Activated naive CD8-positive, alpha-beta T cell treated with anti-CD3 and anti-CD28 coated beads, Interleukin-2, amount 50 U/mL, for 24 hours (primary cell): ENCODE results near the gene BTN3A1.
"Not testable (repeated sequence)": the region's sequence is repeated elsewhere in the genome, so short reads cannot be mapped to it uniquely, and the experiment has no call there.

Experiments used
- ATAC-seq: fragments of 150-1000 bp; cut with Tn5 transposase; one replicate; pipeline ENCODE4 v1.10.0; 2021
- DNase-seq: peaks from one replicate; pipeline ENCODE4 v3.0.0; 2021
- H3K27ac Mint-ChIP-seq: one replicate; pipeline ENCODE4 v1.8.0; 2021; ENCODE audit warnings: mild to moderate bottlenecking, mixed read lengths
- H3K27me3 Mint-ChIP-seq: one replicate; pipeline ENCODE4 v1.8.0; 2021; ENCODE audit warnings: mixed read lengths
- H3K36me3 Mint-ChIP-seq: one replicate; pipeline ENCODE4 v1.8.0; 2021; ENCODE audit warnings: low read depth, mixed read lengths
- H3K4me1 Mint-ChIP-seq: one replicate; pipeline ENCODE4 v1.8.0; 2021; ENCODE audit warnings: mixed read lengths
- H3K4me3 Mint-ChIP-seq: one replicate; pipeline ENCODE4 v1.8.0; 2021; ENCODE audit warnings: mild to moderate bottlenecking, moderate library complexity, mixed read lengths
- H3K9me3 Mint-ChIP-seq: one replicate; pipeline ENCODE4 v1.8.0; 2021; ENCODE audit warnings: mixed read lengths

BTN3A1 gene

DNA sequence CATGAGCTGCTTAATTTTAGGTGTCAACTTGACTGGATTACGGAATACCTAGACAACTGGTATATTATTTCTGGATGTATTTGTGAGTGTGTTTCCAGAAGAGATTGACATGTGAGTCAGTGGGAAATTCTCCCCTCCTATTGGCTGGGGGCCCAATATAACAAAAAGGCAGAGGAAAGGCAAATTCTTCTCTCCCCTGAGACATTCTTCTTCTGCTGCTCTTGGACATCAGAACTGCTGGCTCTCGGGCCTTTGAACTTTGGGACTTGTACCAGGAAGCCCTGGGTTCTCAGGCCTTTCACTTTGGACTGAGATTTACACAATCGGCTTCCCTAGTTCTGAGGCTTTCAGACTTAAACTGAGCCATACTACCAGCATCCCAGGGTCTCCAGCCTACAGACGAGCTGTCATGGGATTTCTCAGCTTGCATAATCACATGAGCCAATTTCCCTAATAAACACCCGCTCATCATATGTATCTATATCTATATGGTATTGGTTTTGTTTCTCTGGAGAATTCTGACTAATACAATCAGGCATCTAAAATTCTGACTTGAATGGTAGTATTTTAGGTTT is 30.6 kb downstream of the BTN3A1 start:
- Mint-ChIP-seq H3K27ac (no peak overlapping the region), H3K27me3 (no peaks in the 10 kb centered on the region), H3K4me3 (no peak overlapping the region), H3K4me1 (no peaks in the 10 kb centered on the region), H3K36me3 (peaks cover 21% of the 10 kb centered on the region), H3K9me3 (peaks cover 10% of the 10 kb centered on the region)
- DNase-seq (no peak), ATAC-seq (no peak)

DNA sequence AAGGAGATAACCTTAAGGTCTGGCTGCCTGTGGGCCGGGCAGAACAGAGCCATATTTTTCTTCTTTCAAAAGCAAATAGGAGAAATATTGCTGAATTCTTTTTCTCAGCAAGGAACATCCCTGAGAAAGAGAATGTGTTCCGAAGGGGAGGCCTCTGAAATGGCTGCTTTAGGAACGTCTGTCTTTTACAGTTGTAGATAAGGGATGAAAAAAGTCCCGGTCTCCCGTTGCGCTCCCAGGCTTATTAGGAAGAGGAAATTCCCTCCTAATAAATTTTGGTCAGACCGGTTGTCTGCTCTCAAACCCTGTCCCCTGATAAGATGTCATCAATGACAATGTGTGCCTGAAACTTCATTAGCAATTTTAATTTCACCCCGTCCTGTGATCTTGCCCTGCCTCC is 31.6 kb downstream of the BTN3A1 start:
- not testable (repeated sequence) for ATAC-seq, H3K4me3 Mint-ChIP-seq, H3K27me3 Mint-ChIP-seq, DNase-seq, H3K4me1 Mint-ChIP-seq, H3K9me3 Mint-ChIP-seq, H3K27ac Mint-ChIP-seq
- H3K36me3 Mint-ChIP-seq = peaks cover 16% of the 10 kb centered on the region

DNA sequence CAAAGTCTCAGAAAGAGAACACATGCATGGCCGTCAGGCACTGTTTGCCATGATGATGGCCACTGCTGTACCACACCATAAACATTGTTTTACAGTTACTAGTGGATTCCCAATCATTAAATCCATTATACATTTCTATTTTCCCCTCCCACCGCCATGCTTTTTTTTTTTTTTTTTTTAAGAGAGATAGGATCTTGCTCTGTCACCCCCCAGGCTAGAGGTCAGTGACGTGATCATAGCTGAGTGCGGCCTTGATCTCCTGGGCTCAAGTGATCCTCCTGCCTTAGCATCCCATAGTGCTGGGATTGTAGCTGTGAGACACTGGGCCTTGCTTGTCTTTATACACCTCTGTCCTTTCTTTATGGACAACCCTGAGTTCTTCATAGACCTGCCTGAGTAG is 33.9 kb downstream of the BTN3A1 start:
- no peak for DNase-seq
- Mint-ChIP-seq H3K4me1 (peaks cover 15% of the 10 kb centered on the region), H3K36me3 (peaks cover 16% of the 10 kb centered on the region), H3K27ac (no peak overlapping the region), H3K9me3 (peaks cover 10% of the 10 kb centered on the region), H3K4me3 (no peak overlapping the region), H3K27me3 (no peaks in the 10 kb centered on the region)
- ATAC-seq = no peak

DNA sequence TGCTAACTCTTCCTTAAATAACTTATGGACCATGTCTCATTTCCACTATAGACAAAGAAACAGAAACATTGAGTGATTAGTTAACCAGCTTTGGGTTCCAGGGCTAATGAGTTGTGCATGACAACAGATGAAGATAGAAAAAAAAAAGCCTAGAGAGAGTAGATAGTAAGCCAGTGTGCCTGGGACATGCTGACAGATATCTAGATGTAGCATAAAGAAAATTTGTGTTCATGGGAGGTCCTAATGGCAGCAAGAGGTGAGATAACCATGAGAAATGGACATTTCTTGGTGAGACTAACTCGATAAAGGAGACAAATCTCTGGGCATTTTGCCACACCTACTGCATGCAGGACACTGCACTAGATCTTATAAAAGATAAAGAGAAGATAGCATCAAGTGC is 35.5 kb downstream of the BTN3A1 start:
- no peak for ATAC-seq
- H3K27me3 Mint-ChIP-seq = no peaks in the 10 kb centered on the region
- DNase-seq = no peak
- no peak overlapping the region for H3K4me3 Mint-ChIP-seq
- H3K9me3 Mint-ChIP-seq = peaks cover 10% of the 10 kb centered on the region
- H3K36me3 Mint-ChIP-seq = peaks cover 14% of the 10 kb centered on the region
- no peak overlapping the region for H3K27ac Mint-ChIP-seq
- peaks cover 23% of the 10 kb centered on the region for H3K4me1 Mint-ChIP-seq

DNA sequence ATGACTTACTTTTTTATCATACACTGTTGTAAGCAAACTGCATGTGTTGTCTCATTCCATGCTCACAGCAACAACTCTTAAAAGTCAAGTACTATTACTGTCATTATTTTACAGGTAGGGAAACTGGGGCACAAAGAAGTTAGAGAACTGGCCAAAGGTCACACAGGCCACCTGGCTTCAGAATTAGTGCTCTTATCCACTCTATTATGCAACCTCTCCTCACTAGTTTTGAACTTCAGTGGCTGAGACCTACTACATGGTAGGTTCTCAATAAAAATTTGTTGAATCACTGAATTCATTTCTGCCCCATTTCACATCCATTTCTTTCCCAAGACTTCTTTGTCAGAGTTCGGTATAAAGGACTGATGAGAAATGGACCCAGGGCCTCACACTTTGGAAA is 35.9 kb downstream of the BTN3A1 start:
- Mint-ChIP-seq H3K36me3 (peaks cover 13% of the 10 kb centered on the region), H3K27me3 (no peaks in the 10 kb centered on the region), H3K9me3 (peaks cover 10% of the 10 kb centered on the region), H3K4me1 (peaks cover 28% of the 10 kb centered on the region), H3K4me3 (no peak overlapping the region), H3K27ac (no peak overlapping the region)
- no peak for ATAC-seq
- no peak for DNase-seq

DNA sequence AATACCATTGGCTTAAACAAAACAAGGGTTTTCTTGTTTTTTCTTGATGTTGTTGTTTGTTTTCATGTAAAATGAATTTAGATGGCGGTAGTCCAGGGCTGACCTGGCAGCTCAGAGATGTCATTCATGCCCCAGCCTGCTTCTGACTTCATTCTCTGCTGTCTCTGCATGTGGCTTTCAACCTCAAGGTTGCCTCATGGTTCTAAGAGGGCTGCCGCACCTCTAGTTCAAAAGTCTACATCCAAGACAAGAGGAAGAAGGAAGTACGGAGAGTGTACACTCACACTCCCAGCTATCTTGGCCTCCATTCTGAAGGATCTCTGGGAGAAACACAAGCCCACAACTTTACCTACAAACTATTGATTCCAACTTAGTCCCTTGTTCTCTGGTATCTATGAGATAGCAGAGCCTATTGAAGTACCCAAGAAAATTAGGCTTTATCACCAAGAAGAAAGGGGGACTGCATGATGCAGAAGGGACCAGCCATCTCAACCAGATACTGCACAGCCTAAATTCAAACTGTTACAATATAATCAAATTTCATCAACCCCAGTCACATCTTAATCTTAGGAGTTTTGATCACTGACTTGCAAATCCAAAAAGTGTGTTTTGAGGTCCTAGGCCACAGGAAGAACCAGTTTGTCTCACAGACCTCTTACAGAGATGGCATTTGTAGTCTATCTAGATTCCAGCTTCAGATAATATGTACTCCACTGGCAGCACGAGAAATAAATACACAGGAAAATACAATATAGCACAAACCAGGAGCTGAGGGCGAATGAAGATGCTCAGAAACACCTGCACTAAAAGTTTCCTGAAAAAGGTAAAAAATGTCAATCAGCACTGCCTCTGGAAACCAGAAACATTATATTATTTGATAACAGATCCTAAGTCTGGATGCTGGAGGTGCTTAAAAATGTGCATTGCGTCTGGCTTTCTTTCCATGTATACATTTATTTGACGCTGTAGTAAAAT is 37.4 kb downstream of the BTN3A1 start:
- H3K36me3 Mint-ChIP-seq = peaks cover 6% of the 10 kb centered on the region
- no peaks in the 10 kb centered on the region for H3K27me3 Mint-ChIP-seq
- no peak for DNase-seq
- H3K9me3 Mint-ChIP-seq = peaks cover 3% of the 10 kb centered on the region
- peaks cover 40% of the 10 kb centered on the region for H3K4me1 Mint-ChIP-seq
- no peak for ATAC-seq
- peak overlapping the region; percentile 97 for H3K4me3 Mint-ChIP-seq
- peak overlapping the region; percentile 98 for H3K27ac Mint-ChIP-seq

DNA sequence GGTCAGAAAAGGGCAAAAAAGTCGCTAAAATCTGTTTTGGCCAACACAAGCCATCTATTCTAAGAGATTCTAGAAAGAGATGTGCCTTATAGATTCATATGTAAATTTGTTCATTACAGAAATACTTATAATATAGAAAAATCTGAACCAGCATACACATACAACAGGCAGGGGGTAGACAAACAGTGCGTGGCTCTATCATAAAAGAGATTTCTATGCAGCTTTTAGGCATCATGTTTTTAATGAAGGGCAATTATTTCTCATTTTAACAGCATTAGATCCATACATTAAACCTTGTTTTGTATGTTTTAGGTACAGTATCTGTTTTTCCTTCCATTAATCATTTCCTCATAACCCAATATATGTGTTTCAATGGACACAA is 38.9 kb downstream of the BTN3A1 start:
- ATAC-seq (no peak), DNase-seq (no peak)
- no peaks in the 10 kb centered on the region for H3K27me3 Mint-ChIP-seq
- peak overlapping the region; percentile 97 for H3K4me3 Mint-ChIP-seq
- H3K36me3 Mint-ChIP-seq = peaks cover 12% of the 10 kb centered on the region
- H3K9me3 Mint-ChIP-seq = no peaks in the 10 kb centered on the region
- peak overlapping the region; percentile 98 for H3K27ac Mint-ChIP-seq
- peaks cover 55% of the 10 kb centered on the region for H3K4me1 Mint-ChIP-seq

DNA sequence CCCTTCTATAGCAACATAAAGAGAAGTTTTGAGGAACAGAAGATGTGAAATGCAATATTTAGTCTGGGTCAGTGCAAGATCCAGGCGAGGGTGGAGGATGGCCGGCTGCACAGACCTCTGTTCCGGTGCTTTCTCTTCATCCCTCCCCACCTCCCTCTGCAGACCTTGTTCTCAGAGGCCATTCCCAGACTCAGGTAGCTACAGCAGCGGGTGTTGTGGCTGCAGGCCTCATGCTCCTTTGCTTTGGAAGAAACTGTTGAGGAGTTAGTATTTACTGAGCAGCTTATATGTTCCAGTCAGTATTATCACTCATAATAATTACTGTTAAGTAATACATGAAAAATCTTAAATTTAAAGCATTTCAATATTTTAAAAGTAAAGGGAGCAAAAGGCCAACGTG is 39.9 kb downstream of the BTN3A1 start:
- Mint-ChIP-seq H3K4me3 (peak overlapping the region; percentile 97), H3K9me3 (no peaks in the 10 kb centered on the region)
- no peak for DNase-seq

DNA sequence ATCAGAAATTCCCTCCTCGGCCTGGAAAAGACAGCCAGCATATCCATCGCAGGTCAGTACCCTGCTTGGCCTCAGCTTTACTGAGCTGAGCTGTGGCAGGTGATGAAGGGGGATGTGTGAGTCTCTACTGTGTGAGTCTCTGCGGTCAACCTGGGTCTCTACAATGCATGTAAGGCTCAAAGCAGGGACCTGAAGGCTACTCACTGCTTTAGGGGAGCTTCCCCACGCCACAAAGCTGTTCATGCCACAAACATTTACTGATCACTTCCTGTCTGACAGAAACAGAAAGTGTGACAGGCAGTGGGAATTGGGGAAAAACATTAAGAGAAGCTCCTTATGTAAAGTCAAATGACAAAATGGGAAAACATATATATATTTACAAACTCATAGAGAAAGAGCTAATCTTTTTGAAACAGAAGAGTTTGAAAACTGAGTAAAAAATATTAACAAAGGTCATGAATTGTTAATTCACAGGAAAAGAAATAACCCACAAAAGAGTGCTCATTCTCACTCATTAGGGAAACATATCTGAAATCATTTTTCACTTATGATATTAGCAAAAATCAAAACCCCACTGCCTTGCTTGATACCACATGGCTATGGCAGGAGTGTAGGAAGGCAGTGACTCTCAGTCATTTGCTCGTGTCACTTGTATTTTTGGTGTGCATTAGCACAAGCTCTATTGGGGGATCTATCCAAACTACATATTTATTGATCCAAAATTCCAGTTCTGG is 44.0 kb downstream of the BTN3A1 start:
- Mint-ChIP-seq H3K36me3 (peaks cover 41% of the 10 kb centered on the region), H3K9me3 (no peaks in the 10 kb centered on the region)
- peak; percentile 44 for DNase-seq

More for the DNA sequence above, 39.9 kb downstream of the BTN3A1 start:
- H3K4me1 Mint-ChIP-seq = peaks cover 65% of the 10 kb centered on the region
- peaks cover 17% of the 10 kb centered on the region for H3K36me3 Mint-ChIP-seq
- no peaks in the 10 kb centered on the region for H3K27me3 Mint-ChIP-seq
- peak overlapping the region; percentile 80 for H3K27ac Mint-ChIP-seq
- no peak for ATAC-seq

DNA sequence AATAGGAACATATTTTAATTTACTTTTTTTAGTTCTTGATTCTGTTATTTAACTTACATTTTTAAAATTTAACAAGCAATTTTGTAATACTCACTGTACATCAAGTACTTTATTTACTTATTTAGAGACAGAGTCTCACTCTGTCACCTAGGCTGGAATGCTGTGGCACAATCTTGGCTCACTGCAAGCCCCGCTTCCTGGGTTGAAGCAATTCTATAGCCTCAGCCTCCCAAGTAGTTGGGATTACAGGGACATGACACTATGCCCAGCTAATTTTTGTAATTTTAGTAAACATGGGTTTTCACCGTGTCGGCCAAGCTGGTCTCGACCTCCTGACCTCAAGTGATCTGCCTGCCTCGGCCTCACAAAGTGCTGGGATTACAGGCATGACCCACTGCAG is 45.2 kb downstream of the BTN3A1 start:
- H3K9me3 Mint-ChIP-seq = no peaks in the 10 kb centered on the region
- no peaks in the 10 kb centered on the region for H3K27me3 Mint-ChIP-seq
- no peak overlapping the region for H3K4me3 Mint-ChIP-seq
- peaks cover 43% of the 10 kb centered on the region for H3K36me3 Mint-ChIP-seq
- H3K27ac Mint-ChIP-seq = peak overlapping the region; percentile 32
- ATAC-seq = no peak
- H3K4me1 Mint-ChIP-seq = peaks cover 52% of the 10 kb centered on the region
- DNase-seq = no peak

More for the DNA sequence above, 44.0 kb downstream of the BTN3A1 start:
- peak; percentile 93 for ATAC-seq
- Mint-ChIP-seq H3K4me1 (peaks cover 57% of the 10 kb centered on the region), H3K27me3 (no peaks in the 10 kb centered on the region), H3K4me3 (peak overlapping the region; percentile 53), H3K27ac (peak overlapping the region; percentile 92)

DNA sequence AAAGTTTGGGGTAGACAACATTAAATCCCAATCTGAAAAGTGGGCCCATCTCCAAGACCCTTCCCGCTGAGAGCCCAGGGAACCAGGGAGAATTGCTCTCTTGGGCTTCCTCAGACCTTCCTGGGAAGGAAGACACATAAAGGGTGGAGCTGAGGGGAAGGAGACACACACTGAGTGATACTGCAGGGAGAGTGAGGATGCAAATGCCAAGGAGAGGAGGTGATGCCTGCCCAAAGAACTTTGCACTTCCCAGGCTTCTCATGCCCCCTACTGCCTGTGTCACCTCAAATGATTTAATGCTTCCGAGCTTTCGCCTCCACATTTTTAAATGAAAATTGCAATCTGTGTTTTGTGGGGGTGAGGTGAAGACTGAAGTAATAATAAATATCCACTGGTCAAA is 48.2 kb downstream of the BTN3A1 start:
- Mint-ChIP-seq H3K27ac (no peak overlapping the region), H3K27me3 (no peaks in the 10 kb centered on the region), H3K9me3 (no peaks in the 10 kb centered on the region), H3K36me3 (peaks cover 32% of the 10 kb centered on the region), H3K4me1 (peaks cover 25% of the 10 kb centered on the region), H3K4me3 (no peak overlapping the region)
- DNase-seq (no peak), ATAC-seq (no peak)

DNA sequence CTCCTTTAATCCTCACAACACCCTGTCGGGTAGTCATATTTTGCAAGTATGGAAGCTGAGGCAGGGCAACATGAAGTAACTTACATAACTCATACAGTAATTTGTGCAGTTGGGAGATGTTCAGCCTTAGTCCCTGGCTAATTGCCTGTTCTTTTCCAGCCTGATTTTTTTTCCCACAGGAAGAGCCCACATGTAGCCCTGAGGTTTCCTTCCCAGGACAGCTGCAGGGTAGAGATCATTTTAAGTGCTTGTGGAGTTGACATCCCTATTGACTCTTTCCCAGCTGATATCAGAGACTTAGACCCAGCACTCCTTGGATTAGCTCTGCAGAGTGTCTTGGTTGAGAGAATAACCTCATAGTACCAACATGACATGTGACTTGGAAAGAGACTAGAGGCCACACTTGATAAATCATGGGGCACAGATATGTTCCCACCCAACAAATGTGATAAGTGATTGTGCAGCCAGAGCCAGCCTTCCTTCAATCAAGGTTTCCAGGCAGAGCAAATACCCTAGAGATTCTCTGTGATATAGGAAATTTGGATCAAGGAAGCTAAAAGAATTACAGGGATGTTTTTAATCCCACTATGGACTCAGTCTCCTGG is 50.7 kb downstream of the BTN3A1 start:
- H3K27me3 Mint-ChIP-seq = no peaks in the 10 kb centered on the region
- peaks cover 26% of the 10 kb centered on the region for H3K36me3 Mint-ChIP-seq
- peaks cover 18% of the 10 kb centered on the region for H3K4me1 Mint-ChIP-seq
- no peak for DNase-seq
- no peak overlapping the region for H3K4me3 Mint-ChIP-seq
- no peak for ATAC-seq
- no peak overlapping the region for H3K27ac Mint-ChIP-seq
- no peaks in the 10 kb centered on the region for H3K9me3 Mint-ChIP-seq

DNA sequence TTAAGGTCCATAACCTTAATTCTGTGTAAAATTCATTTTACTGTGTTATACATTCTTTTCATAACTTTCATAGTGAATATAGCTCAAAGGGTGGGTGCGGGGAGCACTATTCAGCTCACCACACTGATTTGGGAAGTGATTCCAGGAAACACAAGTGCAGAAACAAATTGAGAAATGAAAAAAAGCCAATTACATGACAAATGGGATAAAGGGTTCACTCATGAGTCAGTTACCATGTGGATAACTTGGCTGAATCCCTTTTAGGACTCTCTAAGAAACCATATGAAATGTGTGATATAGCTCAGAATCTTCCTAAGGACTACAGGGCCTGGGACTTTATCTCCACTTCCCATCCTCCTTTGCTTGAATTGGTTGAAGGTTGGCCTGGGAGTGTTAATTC is 52.6 kb downstream of the BTN3A1 start:
- ATAC-seq = no peak
- Mint-ChIP-seq H3K9me3 (no peaks in the 10 kb centered on the region), H3K4me3 (no peak overlapping the region), H3K27me3 (no peaks in the 10 kb centered on the region), H3K36me3 (peaks cover 20% of the 10 kb centered on the region), H3K27ac (no peak overlapping the region), H3K4me1 (peaks cover 22% of the 10 kb centered on the region)
- DNase-seq = no peak

DNA sequence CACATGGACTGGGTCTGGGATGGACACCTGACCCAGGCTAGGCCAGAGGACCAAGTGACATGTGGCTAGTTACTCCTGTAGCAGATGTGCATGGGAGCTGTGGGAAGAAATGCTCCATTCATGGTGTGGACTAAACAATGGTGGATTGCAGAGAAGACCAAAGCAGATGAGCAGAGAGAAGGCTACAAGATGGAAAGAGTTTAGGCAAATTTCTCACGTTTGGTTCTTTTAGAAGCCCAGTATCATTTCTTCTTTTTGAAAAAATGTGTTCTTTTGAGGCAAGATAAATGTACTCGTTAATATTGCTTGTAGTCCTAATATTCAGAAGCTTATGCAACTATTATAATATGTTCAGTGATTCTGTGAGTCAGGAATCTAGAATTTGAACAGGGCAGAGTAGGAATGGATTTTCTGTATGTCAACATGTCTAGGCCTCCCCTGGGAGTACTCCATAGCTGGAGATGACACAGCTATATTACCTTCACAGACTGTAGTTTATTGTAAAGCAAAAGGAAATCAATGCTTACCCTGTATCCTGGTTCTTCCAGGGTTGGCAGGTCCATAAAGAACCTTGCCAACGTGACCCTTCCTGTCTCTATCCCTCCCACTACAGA is 53.4 kb downstream of the BTN3A1 start:
- Mint-ChIP-seq H3K27ac (no peak overlapping the region), H3K4me3 (no peak overlapping the region), H3K4me1 (peaks cover 30% of the 10 kb centered on the region), H3K36me3 (peaks cover 21% of the 10 kb centered on the region), H3K9me3 (no peaks in the 10 kb centered on the region), H3K27me3 (no peaks in the 10 kb centered on the region)
- DNase-seq = no peak
- no peak for ATAC-seq
